Transverse colon (tissue), 4 donors: ENCODE data around the gene PLCB1.

Experiments
- CTCF ChIP-seq, 5 experiments: fragments of 200-600 bp in 3 of 5; fragments of 450-650 bp in 2 of 5; sonication (generic) in 3 of 5; IDR thresholded peaks; 1 replicate in 2 of 5; 2 replicates in 3 of 5; pipeline ENCODE4 v1.5.1; 2016 to 2017; ENCODE audit warnings: antibody characterized with exemption in 5 of 5, inconsistent platforms in 3 of 5, mild to moderate bottlenecking in 2 of 5, moderate library complexity in 1 of 5
- EP300 ChIP-seq: sonication (generic); formaldehyde crosslinking; IDR thresholded peaks from one replicate; pipeline ENCODE4 v1.6.1; 2017; ENCODE audit warnings: antibody characterized with exemption, low read depth
- POLR2A ChIP-seq: fragments of 450-650 bp; IDR thresholded peaks from one replicate; pipeline ENCODE4 v1.6.1; 2016; ENCODE audit warnings: antibody characterized with exemption, mild to moderate bottlenecking, moderate library complexity
- POLR2AphosphoS5 ChIP-seq, 3 donors: sonication (generic); formaldehyde crosslinking; IDR thresholded peaks; one replicate each; pipeline ENCODE4 v1.6.1; 2016; ENCODE audit warnings: antibody characterized with exemption in 3 of 3

- TF ChIP-seq CTCF (IDR thresholded peaks at IDR 0.05) (no peak), POLR2A (no peak), POLR2AphosphoS5 (IDR thresholded peaks at IDR 0.05) (no peak), EP300 (no peak)
Observed at GRCh38 chr20:8187740-8188139, 55.7 kb downstream of the PLCB1 start.
